OCI-LY1 (cell line): Measurements from ENCODE around the gene LAIR2.

Experiments
- H2AFZ ChIP-seq: fragments of 200-600 bp; sonication (generic), shearing (Covaris generic); 2 replicates; pipeline ENCODE4 v1.6.0; 2014; ENCODE audit warnings: antibody characterized with exemption, mild to moderate bottlenecking, low read length
- H3F3A ChIP-seq: fragments of 200-600 bp; sonication (generic), shearing (Covaris generic); 2 replicates; pipeline ENCODE4 v1.6.0; 2014; ENCODE audit warnings: mild to moderate bottlenecking, antibody characterized with exemption, low read length, moderate library complexity; ENCODE audit not compliant: insufficient read depth
- H3K27ac ChIP-seq: fragments of 200-600 bp; sonication (generic); 2 replicates; pipeline ENCODE4 v1.5.1; 2014; ENCODE audit warnings: low read length, mixed run types, mild to moderate bottlenecking, low read depth; ENCODE audit not compliant: poor library complexity, severe bottlenecking
- H3K27me3 ChIP-seq: fragments of 200-600 bp; sonication (generic); 2 replicates; pipeline ENCODE4 v1.6.0; 2014; ENCODE audit warnings: antibody characterized with exemption, mild to moderate bottlenecking, low read length, moderate library complexity; ENCODE audit not compliant: insufficient read depth
- H3K36me3 ChIP-seq: fragments of 200-600 bp; sonication (generic); 2 replicates; pipeline ENCODE4 v1.6.1; 2014; ENCODE audit warnings: mild to moderate bottlenecking, antibody characterized with exemption, low read length, moderate library complexity, mixed read lengths; ENCODE audit not compliant: insufficient read depth
- H3K4me1 ChIP-seq: fragments of 200-600 bp; sonication (generic); 2 replicates; pipeline ENCODE4 v1.5.1; 2014; ENCODE audit warnings: mild to moderate bottlenecking, low read length, moderate library complexity; ENCODE audit not compliant: insufficient read depth, severe bottlenecking
- H3K4me2 ChIP-seq: fragments of 200-600 bp; sonication (generic), shearing (Covaris generic); 2 replicates; pipeline ENCODE4 v1.6.1; 2014; ENCODE audit warnings: low read length
- H3K4me3 ChIP-seq: fragments of 200-600 bp; sonication (generic); 2 replicates; pipeline ENCODE4 v1.5.1; 2014; ENCODE audit warnings: low read length, low read depth, mild to moderate bottlenecking, mixed read lengths; ENCODE audit not compliant: poor library complexity, severe bottlenecking
- H3K79me2 ChIP-seq: fragments of 200-600 bp; shearing (Covaris generic); 2 replicates; pipeline ENCODE4 v1.6.1; 2016; ENCODE audit warnings: mixed run types, low read length, mixed read lengths; ENCODE audit not compliant: insufficient read depth
- H3K9ac ChIP-seq: fragments of 200-600 bp; sonication (generic), shearing (Covaris generic); 2 replicates; pipeline ENCODE4 v1.6.1; 2014; ENCODE audit warnings: mild to moderate bottlenecking, low read length, mixed read lengths
- H3K9me2 ChIP-seq: fragments of 200-600 bp; sonication (generic), shearing (Covaris generic); 2 replicates; pipeline ENCODE4 v1.6.1; 2014; ENCODE audit warnings: low read depth, mild to moderate bottlenecking, low read length, mixed read lengths
- H3K9me3 ChIP-seq: fragments of 200-600 bp; shearing (Covaris generic); 2 replicates; pipeline ENCODE4 v1.6.1; 2014; ENCODE audit warnings: low read length, mixed read lengths
- H4K20me1 ChIP-seq: fragments of 200-600 bp; sonication (generic), shearing (Covaris generic); 2 replicates; pipeline ENCODE4 v1.6.0; 2016; ENCODE audit warnings: mild to moderate bottlenecking, low read length; ENCODE audit not compliant: insufficient read depth
- CTCF ChIP-seq: fragments of 200-600 bp; sonication (generic), shearing (Covaris generic); IDR thresholded peaks from 2 replicates; pipeline ENCODE4 v1.5.1; 2017; ENCODE audit warnings: mild to moderate bottlenecking, antibody characterized with exemption, low read length, moderate library complexity, mixed read lengths
- EZH2 ChIP-seq: fragments of 200-600 bp; sonication (generic), shearing (Covaris generic); IDR thresholded peaks from 2 replicates; pipeline ENCODE4 v1.8.0; 2017; ENCODE audit warnings: borderline replicate concordance, mixed run types, mild to moderate bottlenecking, antibody characterized with exemption, low read length, moderate library complexity, mixed read lengths

Gene LAIR2

DNA sequence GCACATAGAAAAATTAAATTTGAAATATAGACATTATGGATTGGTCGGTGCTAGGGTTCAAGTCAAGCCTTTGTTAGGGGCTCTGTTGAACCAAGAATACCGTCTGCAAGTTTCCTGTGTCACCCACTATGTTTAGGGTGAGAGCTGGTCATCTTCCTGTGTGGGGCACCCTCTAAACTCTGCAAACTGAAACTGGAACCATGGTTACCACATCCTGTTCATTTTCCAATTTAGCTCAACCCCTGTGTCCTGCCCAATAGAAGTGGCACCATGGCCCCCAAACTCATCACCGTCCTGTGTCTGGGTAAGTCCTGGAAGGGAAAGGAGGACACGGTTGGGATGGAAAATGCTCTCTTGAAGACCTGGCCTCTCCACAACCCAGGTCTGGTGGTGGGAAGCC, 29.9 kb downstream of the LAIR2 start:
- H3K9ac ChIP-seq = no peak overlapping the region
- H3F3A ChIP-seq = no peaks in the 10 kb centered on the region
- H2AFZ ChIP-seq = no peak overlapping the region
- H3K27ac ChIP-seq = no peak overlapping the region
- no peak overlapping the region for H3K4me2 ChIP-seq
- no peaks in the 10 kb centered on the region for H4K20me1 ChIP-seq
- H3K9me3 ChIP-seq = no peaks in the 10 kb centered on the region
- TF ChIP-seq CTCF (no peak), EZH2 (no peak)
- no peaks in the 10 kb centered on the region for H3K79me2 ChIP-seq
- H3K36me3 ChIP-seq = no peaks in the 10 kb centered on the region
- no peaks in the 10 kb centered on the region for H3K4me1 ChIP-seq
- no peak overlapping the region for H3K4me3 ChIP-seq
- H3K27me3 ChIP-seq = peaks cover 6% of the 10 kb centered on the region; the same call in 1 of the 2 replicates
- no peaks in the 10 kb centered on the region for H3K9me2 ChIP-seq

DNA sequence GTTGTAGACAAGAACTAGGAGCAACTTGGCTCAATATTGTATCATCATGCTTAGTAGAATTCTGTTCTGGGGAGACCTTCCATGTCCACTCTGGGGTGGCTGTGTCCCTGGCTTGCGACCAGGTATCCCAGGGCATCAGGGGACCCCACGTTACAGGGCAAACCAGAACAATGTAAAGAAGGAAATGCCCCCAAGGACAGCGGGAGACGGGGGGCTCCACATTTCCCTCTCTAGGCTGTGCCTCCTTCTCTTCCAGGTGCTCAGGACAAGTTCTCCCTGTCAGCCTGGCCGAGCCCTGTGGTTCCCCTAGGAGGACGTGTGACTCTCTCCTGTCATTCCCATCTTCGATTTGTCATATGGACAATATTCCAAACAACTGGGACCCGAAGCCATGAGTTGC, 30.8 kb downstream of the LAIR2 start:
- Histone ChIP-seq H3K4me2 (no peak overlapping the region), H3K4me1 (no peaks in the 10 kb centered on the region), H3K4me3 (no peak overlapping the region), H3K9me3 (no peaks in the 10 kb centered on the region), H3K27me3 (peaks cover 6% of the 10 kb centered on the region; the same call in 1 of the 2 replicates), H4K20me1 (no peaks in the 10 kb centered on the region), H3F3A (no peaks in the 10 kb centered on the region), H3K9ac (no peak overlapping the region), H2AFZ (no peak overlapping the region), H3K27ac (no peak overlapping the region), H3K36me3 (no peaks in the 10 kb centered on the region), H3K9me2 (no peaks in the 10 kb centered on the region), H3K79me2 (no peaks in the 10 kb centered on the region)
- TF ChIP-seq CTCF (no peak), EZH2 (no peak)

- Histone ChIP-seq H3K9me2 (no peaks in the 10 kb centered on the region), H3K9ac (no peak overlapping the region), H3K79me2 (no peaks in the 10 kb centered on the region), H3F3A (no peaks in the 10 kb centered on the region), H2AFZ (no peak overlapping the region), H3K4me2 (no peak overlapping the region), H4K20me1 (no peaks in the 10 kb centered on the region), H3K36me3 (no peaks in the 10 kb centered on the region), H3K27ac (no peak overlapping the region), H3K4me1 (no peaks in the 10 kb centered on the region), H3K4me3 (no peak overlapping the region), H3K27me3 (peaks cover 6% of the 10 kb centered on the region; the same call in 1 of the 2 replicates), H3K9me3 (no peaks in the 10 kb centered on the region)
- TF ChIP-seq CTCF (no peak), EZH2 (no peak)
These were observed 31.5 kb downstream of the LAIR2 start for GRCh38 chr19:54534156-54534555.
